Urinary bladder (tissue), 4 donors: ENCODE results near the gene THOC1. TPM values are rescaled to one million over a fixed set of nuclear protein-coding genes. Genes with fewer than 3 reads are reported as not detected.

Source experiments
- DNase-seq: peaks from one replicate; pipeline ENCODE4 v3.0.0-alpha.2; 2015; ENCODE audit errors: extremely low spot score
- H3K27ac ChIP-seq: one replicate; pipeline ENCODE4 v1.5.1; 2013; ENCODE audit warnings: low read depth, mild to moderate bottlenecking, moderate library complexity
- H3K36me3 ChIP-seq: one replicate; pipeline ENCODE4 v1.6.1; 2013; ENCODE audit warnings: mild to moderate bottlenecking, moderate library complexity; ENCODE audit not compliant: insufficient read depth
- H3K4me1 ChIP-seq: one replicate; pipeline ENCODE4 v1.6.1; 2013; ENCODE audit warnings: mild to moderate bottlenecking, moderate library complexity; ENCODE audit not compliant: insufficient read depth
- H3K4me3 ChIP-seq: one replicate; pipeline ENCODE4 v1.5.1; 2013; ENCODE audit warnings: low read depth, low read length
- WGBS: extraction: QIAGEN DNeasy Blood & Tissue Kit; methylation state at CpG from one replicate; pipeline ENCODE4 v1.1.7; 2013; 5-methylcytosine and 5-hydroxymethylcytosine counted together
- polyA plus RNA-seq: library from polyadenylated mRNA; stranded (reverse); fragments of 200-250 nt; gene quantifications from one replicate; pipeline ENCODE4 v1.2.3, GENCODE V29; 2013
- total RNA-seq: library from RNA; depleted of rRNA; stranded (reverse); fragments of >200 nt; gene quantifications from one replicate; pipeline ENCODE4 v1.2.3, GENCODE V29; 2014
- donor health status: healthy with polysubstance abuse.
- donor health status: healthy.

THOC1 gene
- total and polyA plus RNA-seq, 2 donors, result 15.4 to 166 TPM

- no peak for DNase-seq
- Histone ChIP-seq H3K27ac (no peak overlapping the region), H3K36me3 (no peaks in the 10 kb centered on the region), H3K4me1 (no peaks in the 10 kb centered on the region), H3K4me3 (no peak overlapping the region)
These were observed 47.1 kb downstream of the THOC1 start for GRCh38 chr18:220708-221107.

- H3K4me3 ChIP-seq, result no peak overlapping the region
- H3K27ac ChIP-seq, result no peak overlapping the region
- WGBS, result 87% methylated on average over 5 of the region's 5 CpGs
- H3K36me3 ChIP-seq, result peaks cover 3% of the 10 kb centered on the region
- DNase-seq, result no peak
- no peaks in the 10 kb centered on the region for H3K4me1 ChIP-seq
These were observed 50.1 kb downstream of the THOC1 start for GRCh38 chr18:217532-218336.

- peaks cover 3% of the 10 kb centered on the region for H3K36me3 ChIP-seq
- no peak overlapping the region for H3K4me3 ChIP-seq
- WGBS, result 78% methylated on average over 5 of the region's 5 CpGs
These were observed 52.3 kb downstream of the THOC1 start for GRCh38 chr18:215448-216010.

GRCh38 chr18:213966-214365 is 53.9 kb downstream of the THOC1 start:
- DNase-seq, result no peak
- Histone ChIP-seq H3K36me3 (peaks cover 3% of the 10 kb centered on the region), H3K4me1 (no peaks in the 10 kb centered on the region), H3K4me3 (no peak overlapping the region), H3K27ac (no peak overlapping the region)
- WGBS, result 72% methylated on average over 3 of the region's 3 CpGs

More at GRCh38 chr18:215448-216010, 52.3 kb downstream of the THOC1 start:
- DNase-seq, result no peak
- no peak overlapping the region for H3K27ac ChIP-seq
- H3K4me1 ChIP-seq, result no peaks in the 10 kb centered on the region

- Histone ChIP-seq H3K27ac (no peak overlapping the region), H3K36me3 (peaks cover 3% of the 10 kb centered on the region), H3K4me1 (no peaks in the 10 kb centered on the region), H3K4me3 (no peak overlapping the region)
- WGBS, result 85% methylated on average over 4 of the region's 4 CpGs
- no peak for DNase-seq
These were observed 54.3 kb downstream of the THOC1 start for GRCh38 chr18:213505-213904.

GRCh38 chr18:212780-213179 is 55.1 kb downstream of the THOC1 start:
- WGBS, result 43% methylated on average over 1 of the region's 1 CpG

GRCh38 chr18:211582-211981 is 56.3 kb downstream of the THOC1 start:
- Histone ChIP-seq H3K36me3 (peaks cover 3% of the 10 kb centered on the region), H3K4me3 (no peak overlapping the region), H3K27ac (no peak overlapping the region), H3K4me1 (no peaks in the 10 kb centered on the region)
- DNase-seq, result no peak

More at GRCh38 chr18:212780-213179, 55.1 kb downstream of the THOC1 start:
- Histone ChIP-seq H3K36me3 (peaks cover 3% of the 10 kb centered on the region), H3K4me3 (no peak overlapping the region), H3K4me1 (no peaks in the 10 kb centered on the region), H3K27ac (no peak overlapping the region)
- no peak for DNase-seq

GRCh38 chr18:210733-211132 is 57.1 kb downstream of the THOC1 start:
- Histone ChIP-seq H3K27ac (no peak overlapping the region), H3K4me1 (no peaks in the 10 kb centered on the region), H3K4me3 (no peak overlapping the region), H3K36me3 (peaks cover 3% of the 10 kb centered on the region)
- 93% methylated on average over 4 of the region's 4 CpGs for WGBS
- DNase-seq, result no peak

- peaks cover 3% of the 10 kb centered on the region for H3K36me3 ChIP-seq
- H3K27ac ChIP-seq, result no peak overlapping the region
- DNase-seq, result no peak
- H3K4me1 ChIP-seq, result no peaks in the 10 kb centered on the region
- WGBS, result 96% methylated on average over 1 of the region's 1 CpG
- no peak overlapping the region for H3K4me3 ChIP-seq
These were observed 57.8 kb downstream of the THOC1 start for GRCh38 chr18:210075-210474.

GRCh38 chr18:199768-200167 is 68.1 kb downstream of the THOC1 start:
- 97% methylated on average over 2 of the region's 2 CpGs for WGBS
- H3K4me1 ChIP-seq, result no peaks in the 10 kb centered on the region
- peaks cover 5% of the 10 kb centered on the region for H3K36me3 ChIP-seq
- H3K27ac ChIP-seq, result no peak overlapping the region
- H3K4me3 ChIP-seq, result no peak overlapping the region
- DNase-seq, result no peak

- peaks cover 5% of the 10 kb centered on the region for H3K36me3 ChIP-seq
- 93% methylated on average over 3 of the region's 3 CpGs for WGBS
- H3K4me1 ChIP-seq, result no peaks in the 10 kb centered on the region
- no peak overlapping the region for H3K27ac ChIP-seq
- DNase-seq, result no peak
- no peak overlapping the region for H3K4me3 ChIP-seq
These were observed 68.6 kb downstream of the THOC1 start for GRCh38 chr18:199214-199613.

- DNase-seq, result no peak
- Histone ChIP-seq H3K27ac (no peak overlapping the region), H3K4me3 (no peak overlapping the region), H3K36me3 (peaks cover 2% of the 10 kb centered on the region), H3K4me1 (no peaks in the 10 kb centered on the region)
- 95% methylated on average over 1 of the region's 1 CpG for WGBS
These were observed 72.2 kb downstream of the THOC1 start for GRCh38 chr18:195651-196050.

GRCh38 chr18:192801-193200 is 75.0 kb downstream of the THOC1 start:
- no peak overlapping the region for H3K4me3 ChIP-seq
- H3K36me3 ChIP-seq, result no peaks in the 10 kb centered on the region
- WGBS, result 90% methylated on average over 7 of the region's 7 CpGs
- no peak overlapping the region for H3K27ac ChIP-seq
- H3K4me1 ChIP-seq, result no peaks in the 10 kb centered on the region
- no peak for DNase-seq

GRCh38 chr18:191725-192124 is 76.1 kb downstream of the THOC1 start:
- DNase-seq, result no peak
- Histone ChIP-seq H3K27ac (no peak overlapping the region), H3K4me1 (no peaks in the 10 kb centered on the region), H3K4me3 (no peak overlapping the region), H3K36me3 (no peaks in the 10 kb centered on the region)
- WGBS, result 88% methylated on average over 1 of the region's 1 CpG
